ENCODE data around the gene UFM1.
"Not testable (repeated sequence)": the region's sequence is repeated elsewhere in the genome, so short reads cannot be mapped to it uniquely, and the experiment has no call there.

The UFM1 gene

GRCh38 chr13:38355595-38356119 lies 6.0 kb downstream of the UFM1 start:
- DNase-seq (ENCODE audit: low read depth), result no peak
- H3K4me3 ChIP-seq (ENCODE audit: low read depth, low read length), result no peak overlapping the region

GRCh38 chr13:38358684-38359083 lies 9.0 kb downstream of the UFM1 start:
- DNase-seq (ENCODE audit: low read depth), result no peak
- TF ChIP-seq CTCF (IDR thresholded peaks at IDR 0.05; ENCODE audit: low read depth, low read length), result no peak
- TF ChIP-seq MYC (IDR thresholded peaks at IDR 0.05; ENCODE audit: low read depth, low read length), result no peak
- no peak for TF ChIP-seq POLR2A (IDR thresholded peaks at IDR 0.05; ENCODE audit: extremely low read depth, insufficient read length)
- no peak for TF ChIP-seq MAX (IDR thresholded peaks at IDR 0.05; ENCODE audit: low read depth, low read length)
- H3K4me3 ChIP-seq (ENCODE audit: low read depth, low read length), result no peak overlapping the region

More at GRCh38 chr13:38355595-38356119, 6.0 kb downstream of the UFM1 start:
- TF ChIP-seq MAX (IDR thresholded peaks at IDR 0.05; ENCODE audit: low read depth, low read length) (no peak), POLR2A (IDR thresholded peaks at IDR 0.05; ENCODE audit: extremely low read depth, insufficient read length) (no peak), CTCF (IDR thresholded peaks at IDR 0.05; ENCODE audit: low read depth, low read length) (no peak), MYC (IDR thresholded peaks at IDR 0.05; ENCODE audit: low read depth, low read length) (no peak)

GRCh38 chr13:38361542-38362262 lies 12.1 kb downstream of the UFM1 start:
- H3K4me3 ChIP-seq (ENCODE audit: low read depth, low read length), result no peak overlapping the region
- TF ChIP-seq POLR2A (IDR thresholded peaks at IDR 0.05; ENCODE audit: extremely low read depth, insufficient read length) (no peak), MAX (IDR thresholded peaks at IDR 0.05; ENCODE audit: low read depth, low read length) (no peak), CTCF (IDR thresholded peaks at IDR 0.05; ENCODE audit: low read depth, low read length) (no peak), MYC (IDR thresholded peaks at IDR 0.05; ENCODE audit: low read depth, low read length) (no peak)
- no peak for DNase-seq (ENCODE audit: low read depth)

GRCh38 chr13:38363219-38363618 lies 13.6 kb downstream of the UFM1 start:
- TF ChIP-seq CTCF (IDR thresholded peaks at IDR 0.05; ENCODE audit: low read depth, low read length) (no peak), MYC (IDR thresholded peaks at IDR 0.05; ENCODE audit: low read depth, low read length) (no peak), MAX (IDR thresholded peaks at IDR 0.05; ENCODE audit: low read depth, low read length) (no peak), POLR2A (IDR thresholded peaks at IDR 0.05; ENCODE audit: extremely low read depth, insufficient read length) (no peak)
- DNase-seq (ENCODE audit: low read depth), result no peak
- H3K4me3 ChIP-seq (ENCODE audit: low read depth, low read length), result no peak overlapping the region

GRCh38 chr13:38363746-38364145 lies 14.1 kb downstream of the UFM1 start:
- not testable (repeated sequence) for H3K4me3 ChIP-seq (ENCODE audit: low read depth, low read length)

GRCh38 chr13:38365661-38366060 lies 16.0 kb downstream of the UFM1 start:
- DNase-seq (ENCODE audit: low read depth), result no peak
- TF ChIP-seq MYC (IDR thresholded peaks at IDR 0.05; ENCODE audit: low read depth, low read length) (no peak), MAX (IDR thresholded peaks at IDR 0.05; ENCODE audit: low read depth, low read length) (no peak), CTCF (IDR thresholded peaks at IDR 0.05; ENCODE audit: low read depth, low read length) (no peak), POLR2A (IDR thresholded peaks at IDR 0.05; ENCODE audit: extremely low read depth, insufficient read length) (no peak)
- H3K4me3 ChIP-seq (ENCODE audit: low read depth, low read length), result no peak overlapping the region

More at GRCh38 chr13:38363746-38364145, 14.1 kb downstream of the UFM1 start:
- not testable (repeated sequence) for DNase-seq (ENCODE audit: low read depth)

Data from NB4 (cell line).